Body of pancreas (tissue), 4 donors: ENCODE results near the gene P2RY4.

ENCODE experiments used
- CTCF ChIP-seq, 7 experiments: fragments of 450-650 bp in 4 of 7; fragments of 200-600 bp in 3 of 7; sonication (generic) in 3 of 7; IDR thresholded peaks; one replicate each; pipeline ENCODE4 v1.5.1; 2016 to 2019; ENCODE audit warnings: antibody characterized with exemption in 7 of 7
- POLR2A ChIP-seq, 3 donors: fragments of 450-650 bp; IDR thresholded peaks; one replicate each; pipeline ENCODE4 v1.6.1; 2016; ENCODE audit warnings: antibody characterized with exemption in 3 of 3, mild to moderate bottlenecking in 2 of 3

GRCh38 chrX:70253377-70254062, 6.5 kb downstream of the P2RY4 start:
- TF ChIP-seq CTCF (IDR thresholded peaks at IDR 0.05) (no peak), POLR2A (IDR thresholded peaks at IDR 0.05) (no peak)
